ENCODE measurements around the gene VTI1A.

GRCh38 chr10:112715581-112715980, 268.6 kb downstream of the VTI1A start:
- TF ChIP-seq POLR2AphosphoS5 (IDR thresholded peaks at IDR 0.05; ENCODE audit: borderline replicate concordance, low read depth, low read length): no peak
- no peak for TF ChIP-seq EZH2 (IDR thresholded peaks at IDR 0.05)
- TF ChIP-seq FOXP2 (optimal IDR thresholded peaks at IDR 0.05; ENCODE audit: control extremely low read depth, extremely low read length, insufficient read depth): no peak

Data from SK-N-MC (cell line).